Left ventricle myocardium inferior (tissue), 1 donor: ENCODE data around the gene TMEM94. TPM values are rescaled to one million over a fixed set of nuclear protein-coding genes. Genes with fewer than 3 reads are reported as not detected.

ENCODE experiments used
- DNase-seq: peaks from one replicate; pipeline ENCODE4 v3.0.0-alpha.2; 2020
- H3K27ac ChIP-seq: fragments of 200-600 bp; replicated peaks from 2 replicates; pipeline ENCODE4 v1.8.0; 2021
- H3K27me3 ChIP-seq: fragments of 200-600 bp; 2 replicates; pipeline ENCODE4 v1.8.0; 2021; ENCODE audit warnings: low read depth
- H3K36me3 ChIP-seq: fragments of 200-600 bp; 2 replicates; pipeline ENCODE4 v1.8.0; 2021
- H3K4me1 ChIP-seq: fragments of 200-600 bp; 2 replicates; pipeline ENCODE4 v1.8.0; 2021
- H3K4me3 ChIP-seq: fragments of 200-600 bp; 2 replicates; pipeline ENCODE4 v1.8.0; 2021; ENCODE audit warnings: mild to moderate bottlenecking, moderate library complexity
- H3K9me3 ChIP-seq: fragments of 200-600 bp; replicated peaks from 2 replicates; pipeline ENCODE4 v1.8.0; 2021
- CTCF ChIP-seq: fragments of 200-600 bp; IDR thresholded peaks from 2 replicates; pipeline ENCODE4 v1.8.0; 2021; ENCODE audit warnings: antibody characterized with exemption, mild to moderate bottlenecking, borderline replicate concordance
- intact Hi-C: fragments of 100-400 bp; cut with micrococcal nuclease; formaldehyde crosslinking; loops from one replicate; pipeline ENCODE4 v1.11.0; 2022
- total RNA-seq: library from RNA; stranded (reverse); fragmentation: NEBNext Ultra II Directional; extraction: Animal tissue kit (Norgen Biotek cat#: 25700); gene quantifications from one replicate; pipeline ENCODE4 v1.2.1, GENCODE V29; 2021
- donor health status: DM: no; HTN: yes; CAD: no; lungs with severe emphysema.

TMEM94 gene
- total RNA-seq, 1 donor from 2014 or later: 38.8 TPM

DNA sequence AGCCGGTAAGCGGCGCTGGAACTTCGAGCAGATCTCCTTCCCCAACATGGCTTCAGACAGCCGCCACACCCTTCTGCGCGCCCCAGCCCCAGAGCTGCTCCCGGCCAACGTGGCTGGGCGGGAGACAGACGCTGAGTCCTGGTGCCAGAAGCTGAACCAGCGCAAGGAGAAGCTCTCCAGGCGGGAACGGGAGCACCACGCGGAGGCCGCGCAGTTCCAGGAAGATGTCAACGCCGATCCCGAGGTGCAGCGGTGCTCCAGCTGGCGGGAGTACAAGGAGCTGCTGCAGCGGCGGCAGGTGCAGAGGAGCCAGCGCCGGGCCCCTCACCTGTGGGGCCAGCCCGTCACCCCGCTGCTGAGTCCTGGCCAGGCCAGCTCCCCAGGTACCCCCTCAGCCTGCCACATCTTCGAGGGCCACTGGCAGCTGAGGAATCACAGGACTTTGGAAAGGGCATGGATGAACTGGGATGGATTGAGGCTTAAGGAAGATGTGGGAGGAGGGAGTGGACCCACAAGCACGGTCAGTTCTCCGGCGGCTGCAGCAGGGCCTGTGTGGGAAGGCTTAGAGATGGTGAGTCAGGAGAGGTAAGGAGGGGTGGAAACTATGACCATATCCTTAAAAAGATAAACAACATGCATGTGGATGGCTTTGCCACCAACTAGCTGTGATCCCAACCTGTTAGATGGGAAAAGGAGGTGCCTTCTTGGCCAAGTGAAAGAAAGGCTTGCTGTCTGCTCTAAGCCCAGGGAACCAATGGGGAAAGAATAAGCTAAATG is 65.7 kb downstream of the TMEM94 start:
- Histone ChIP-seq H3K27me3 (no peaks in the 10 kb centered on the region), H3K4me1 (peaks cover 33% of the 10 kb centered on the region), H3K9me3 (no peaks in the 10 kb centered on the region), H3K4me3 (no peak overlapping the region), H3K36me3 (peaks cover 13% of the 10 kb centered on the region), H3K27ac (no peak overlapping the region)
- TF ChIP-seq CTCF: no peak
- intact Hi-C loops: no loop called here
- no peak for DNase-seq

DNA sequence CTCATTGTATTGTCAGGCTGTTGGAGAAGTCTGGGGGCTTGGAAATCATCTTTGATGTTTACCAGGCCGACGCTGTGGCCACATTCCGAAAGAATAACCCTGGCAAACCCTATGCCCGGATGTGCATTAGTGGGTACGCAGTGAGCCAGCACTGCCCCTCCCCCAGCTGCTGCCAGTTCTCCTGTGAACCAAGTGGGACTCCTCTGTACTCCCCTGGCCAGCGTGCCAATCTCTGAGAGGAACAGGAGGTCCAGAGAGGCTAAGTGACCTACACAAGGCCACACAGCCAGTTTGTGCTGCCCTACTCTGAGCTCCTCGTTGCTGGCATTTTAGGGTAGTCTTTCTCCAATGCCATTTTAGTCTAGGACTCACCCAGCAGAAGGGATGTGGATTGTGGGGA is 67.2 kb downstream of the TMEM94 start:
- Histone ChIP-seq H3K9me3 (no peaks in the 10 kb centered on the region), H3K36me3 (peaks cover 13% of the 10 kb centered on the region), H3K4me3 (no peak overlapping the region), H3K27me3 (no peaks in the 10 kb centered on the region), H3K27ac (no peak overlapping the region), H3K4me1 (peaks cover 21% of the 10 kb centered on the region)
- no peak for TF ChIP-seq CTCF
- intact Hi-C loops: no loop called here
- no peak for DNase-seq

DNA sequence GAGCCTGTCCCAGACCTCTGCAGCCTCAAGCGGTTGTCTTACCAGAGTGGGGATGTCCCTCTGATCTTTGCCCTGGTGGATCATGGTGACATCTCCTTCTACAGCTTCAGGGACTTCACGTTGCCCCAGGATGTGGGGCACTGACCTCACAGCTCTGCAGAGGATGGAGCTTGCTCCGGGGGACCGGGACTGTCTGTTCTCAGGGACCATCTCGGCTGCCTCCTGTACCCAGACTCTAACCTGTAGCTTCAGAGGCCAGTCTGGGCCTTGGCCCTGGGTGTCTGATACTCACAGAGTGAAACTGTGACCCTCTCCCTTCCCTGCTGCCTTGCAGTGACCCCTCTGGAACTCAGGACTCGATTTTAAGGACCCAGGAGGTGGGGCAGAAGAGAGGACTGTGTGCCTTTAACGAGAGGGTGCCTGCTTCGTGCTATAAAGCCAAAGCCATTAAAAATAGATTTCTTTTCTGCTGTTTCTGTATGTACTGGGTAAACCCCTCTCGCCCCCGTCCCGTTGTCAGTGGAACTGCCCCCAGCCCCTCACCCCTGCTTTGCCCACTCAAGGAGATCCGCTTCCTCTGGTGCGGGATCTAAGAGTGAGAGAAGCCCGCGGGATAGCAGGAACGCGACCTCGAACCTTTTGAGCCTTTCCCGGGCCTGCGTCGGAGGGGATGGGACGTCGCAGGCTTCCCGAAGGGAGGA is 68.0 kb downstream of the TMEM94 start:
- peak overlapping the region; percentile 82 for H3K4me3 ChIP-seq
- H3K27ac ChIP-seq: peak overlapping the region; percentile 82
- DNase-seq: no peak
- peaks cover 13% of the 10 kb centered on the region for H3K36me3 ChIP-seq
- no peaks in the 10 kb centered on the region for H3K9me3 ChIP-seq
- peaks cover 21% of the 10 kb centered on the region for H3K4me1 ChIP-seq
- no peak for TF ChIP-seq CTCF
- H3K27me3 ChIP-seq: no peaks in the 10 kb centered on the region
- intact Hi-C loops: no loop called here

GRCh38 chr17:75524970-75525805 is 68.8 kb downstream of the TMEM94 start, which contains the start of gene LLGL2:
LLGL2 (plus strand) TSS chr17:75525697; CDS start chr17:75543427, 17,730 bp downstream.
- peak; percentile 67 for TF ChIP-seq CTCF
- Histone ChIP-seq H3K4me3 (peak within 1 kb of the TSS; percentile 82), H3K4me1 (peaks cover 21% of the 10 kb centered on the region), H3K27ac (peak within 1 kb of the TSS; percentile 82), H3K9me3 (no peaks in the 10 kb centered on the region), H3K36me3 (peaks cover 13% of the 10 kb centered on the region), H3K27me3 (no peaks in the 10 kb centered on the region)
- DNase-seq: peak; percentile 67
- intact Hi-C loops: no loop called here
